AG20443 (cell line): Measurements from ENCODE around the gene RGL1.
"Not testable (repeated sequence)": the region's sequence is repeated elsewhere in the genome, so short reads cannot be mapped to it uniquely, and the experiment has no call there.

Source experiments
- DNase-seq: peaks from one replicate; pipeline ENCODE4 v3.0.0; 2012; ENCODE audit warnings: low spot score, mixed read lengths

RGL1 gene

DNA sequence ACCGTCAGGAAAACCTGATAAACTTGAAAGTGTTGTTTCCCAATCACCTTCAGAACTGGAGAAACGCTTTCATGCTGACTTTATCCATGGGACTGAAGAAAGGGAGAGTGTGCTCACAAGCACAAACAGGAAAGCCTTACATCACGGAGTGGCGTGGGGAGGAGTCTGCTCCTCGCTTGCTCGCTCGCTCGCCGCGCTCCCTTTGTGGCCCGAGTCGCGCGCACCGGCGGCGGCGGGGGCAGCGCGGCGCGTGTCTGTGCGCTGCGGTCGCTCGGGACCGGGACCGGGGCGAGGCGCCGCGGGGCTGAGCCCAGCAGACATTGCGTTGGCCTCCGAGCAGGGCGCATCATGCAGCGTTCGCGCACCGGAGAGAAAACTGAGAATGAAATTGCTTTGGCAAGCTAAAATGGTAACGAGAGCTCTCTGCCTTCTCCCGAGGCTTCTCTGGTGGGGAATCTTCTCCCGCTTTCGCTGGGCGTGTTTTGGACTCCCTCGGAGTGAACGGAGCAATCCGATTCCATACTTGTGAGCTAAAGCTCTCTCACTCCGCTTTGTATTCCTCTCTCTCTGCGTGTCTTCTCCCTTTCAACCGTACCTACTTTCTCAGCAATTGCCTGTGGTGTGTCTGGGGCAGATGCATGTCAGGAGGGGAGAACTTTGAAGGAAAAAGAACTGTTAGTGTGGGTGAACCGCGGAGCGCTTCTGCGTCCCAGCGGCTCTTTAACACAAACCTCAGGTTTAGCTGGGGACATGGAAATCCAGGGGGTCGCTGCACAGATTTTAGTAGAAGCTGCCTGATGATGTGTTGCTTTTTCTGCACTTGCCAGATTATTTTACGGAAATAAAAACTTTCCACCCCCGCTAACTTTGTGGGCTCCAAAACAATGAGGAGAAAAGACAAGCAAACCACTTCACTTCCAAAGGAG, at the start of gene RGL1:
TSS of gene RGL1 (plus strand) at position 205 of the 926 bp plus-strand sequence. CDS start at position 383, 178 bp downstream.
- peak; percentile 85 for DNase-seq

DNA sequence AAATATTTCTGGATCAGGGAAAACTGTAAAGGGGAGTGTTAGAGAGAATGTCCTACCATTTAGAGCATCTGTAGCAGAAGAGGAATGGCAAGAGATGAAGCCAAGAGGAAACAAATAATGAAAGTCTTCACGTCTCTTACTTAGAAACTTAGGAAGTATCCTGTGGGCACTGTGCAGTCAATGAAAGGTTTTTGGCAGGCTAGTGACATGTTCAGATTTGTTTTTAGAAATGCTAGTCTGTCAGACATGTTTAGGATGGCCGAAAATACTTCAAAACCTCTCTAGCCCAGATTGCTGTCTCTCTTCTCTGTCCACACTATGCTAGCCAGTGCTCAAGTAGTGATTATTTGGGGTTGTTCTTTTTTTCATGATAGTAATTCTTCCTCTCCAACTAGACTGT, 48.6 kb upstream of the RGL1 start:
- DNase-seq: no peak

DNA sequence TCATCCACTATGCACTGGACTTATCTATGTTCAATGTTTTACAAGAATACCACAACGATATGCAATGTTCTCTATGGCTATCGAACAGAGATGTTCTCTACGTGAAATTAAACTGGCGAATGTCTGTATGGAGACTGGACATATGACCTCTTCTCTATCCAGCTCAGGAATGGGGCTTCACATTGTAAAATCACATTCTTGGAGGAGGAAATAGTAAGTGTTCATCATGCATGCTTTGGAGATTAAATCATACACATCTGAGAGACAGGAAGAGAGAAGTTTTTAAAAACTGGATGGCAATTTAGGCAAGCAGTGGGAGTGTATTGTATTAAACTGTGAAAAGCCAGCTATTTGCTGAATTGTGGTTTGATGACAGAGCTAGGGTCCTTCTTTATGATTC, 47.9 kb upstream of the RGL1 start:
- DNase-seq: peak; percentile 71

DNA sequence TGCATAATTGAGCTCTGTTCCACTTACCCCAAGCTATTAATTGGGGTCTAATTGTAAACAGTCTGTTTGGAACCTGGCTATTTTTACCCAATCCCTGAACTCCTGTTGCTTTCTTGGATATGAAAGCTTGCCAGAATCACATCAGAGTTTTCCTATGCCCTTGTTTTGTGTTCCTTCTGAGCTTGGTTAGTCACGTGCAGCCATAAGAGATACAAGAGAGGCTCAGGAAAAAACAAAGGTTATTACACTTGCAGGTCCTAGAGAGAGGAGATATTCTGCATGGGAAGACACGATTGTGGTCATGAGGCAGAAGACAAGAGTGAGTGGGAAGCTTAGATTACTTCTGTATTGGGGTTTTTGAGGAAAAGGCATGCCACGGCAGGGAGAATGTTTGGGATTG, 46.0 kb upstream of the RGL1 start:
- no peak for DNase-seq

DNA sequence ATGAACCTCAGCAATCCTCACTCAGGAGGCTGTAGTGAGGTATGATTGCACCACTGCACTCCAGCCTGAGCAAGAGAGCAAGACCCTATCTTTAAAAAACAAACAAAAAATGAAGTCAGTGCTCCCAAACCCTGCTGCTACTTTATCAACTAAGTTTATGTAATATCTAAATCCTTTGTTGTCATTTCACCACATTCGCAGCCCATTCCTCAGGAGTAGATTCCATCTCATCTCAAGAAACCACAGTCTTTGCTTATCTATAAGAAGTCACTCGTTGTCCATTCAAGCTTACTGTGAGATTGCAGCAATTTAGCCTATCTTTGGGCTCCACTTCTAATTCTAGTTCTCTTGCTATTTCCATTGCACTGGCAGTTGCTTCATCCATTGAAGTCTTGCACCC, 44.3 kb upstream of the RGL1 start:
- no peak for DNase-seq

DNA sequence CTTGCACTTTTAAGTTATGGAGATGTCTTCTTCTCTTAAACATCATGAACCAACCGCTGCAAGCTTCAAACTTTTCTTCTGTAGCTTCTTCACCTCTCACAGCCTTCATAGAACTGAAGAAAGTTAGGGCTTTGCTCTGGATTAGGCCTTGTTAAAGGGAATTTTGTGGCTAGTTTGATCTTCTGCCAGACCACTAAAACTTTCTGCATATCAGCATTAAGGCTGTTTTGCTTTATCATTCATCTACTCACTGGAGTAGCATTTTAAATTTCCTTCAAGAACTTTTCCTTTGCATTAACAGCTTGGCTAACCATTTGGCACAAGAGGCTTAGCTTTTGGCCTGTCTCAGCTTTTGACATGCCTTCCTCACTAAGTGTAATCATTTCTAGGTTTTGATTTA, 43.0 kb upstream of the RGL1 start:
- DNase-seq: no peak

DNA sequence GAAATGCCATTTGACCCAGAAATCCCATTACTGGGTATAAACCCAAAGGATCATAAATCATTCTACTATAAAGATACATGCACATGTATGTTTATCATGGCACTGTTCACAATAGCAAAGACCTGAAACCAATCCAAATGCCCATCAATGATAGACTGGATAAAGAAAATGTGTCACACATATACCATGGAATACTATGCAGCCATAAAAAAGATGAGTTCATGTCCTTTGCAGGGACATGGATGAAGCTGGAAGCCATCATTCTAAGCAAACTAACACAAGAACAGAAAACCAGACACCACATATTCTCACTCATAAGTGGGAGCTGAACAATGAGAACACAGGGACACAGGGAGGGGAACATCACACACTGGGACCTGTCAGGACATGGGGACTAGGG, 42.1 kb upstream of the RGL1 start:
- not testable (repeated sequence) for DNase-seq

DNA sequence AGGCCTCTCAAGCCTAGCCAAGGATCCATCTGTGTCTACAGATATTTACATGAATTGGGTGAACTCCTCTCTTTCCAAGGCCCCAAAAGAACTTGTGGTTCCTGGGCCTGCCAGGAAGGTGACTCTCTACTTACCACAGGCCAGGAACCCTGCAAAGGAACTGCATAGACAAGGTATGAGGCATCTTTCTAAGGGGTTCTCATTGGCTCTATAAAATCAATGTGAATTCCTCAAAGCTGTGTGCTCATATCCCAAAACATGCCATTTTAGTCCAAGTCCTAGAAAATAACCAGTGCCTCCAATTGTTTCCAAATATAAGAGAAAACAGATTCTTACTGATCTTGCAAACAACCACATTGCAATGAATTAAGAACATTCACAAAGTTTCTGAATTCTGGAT, 39.9 kb upstream of the RGL1 start:
- DNase-seq: peak; percentile 27

DNA sequence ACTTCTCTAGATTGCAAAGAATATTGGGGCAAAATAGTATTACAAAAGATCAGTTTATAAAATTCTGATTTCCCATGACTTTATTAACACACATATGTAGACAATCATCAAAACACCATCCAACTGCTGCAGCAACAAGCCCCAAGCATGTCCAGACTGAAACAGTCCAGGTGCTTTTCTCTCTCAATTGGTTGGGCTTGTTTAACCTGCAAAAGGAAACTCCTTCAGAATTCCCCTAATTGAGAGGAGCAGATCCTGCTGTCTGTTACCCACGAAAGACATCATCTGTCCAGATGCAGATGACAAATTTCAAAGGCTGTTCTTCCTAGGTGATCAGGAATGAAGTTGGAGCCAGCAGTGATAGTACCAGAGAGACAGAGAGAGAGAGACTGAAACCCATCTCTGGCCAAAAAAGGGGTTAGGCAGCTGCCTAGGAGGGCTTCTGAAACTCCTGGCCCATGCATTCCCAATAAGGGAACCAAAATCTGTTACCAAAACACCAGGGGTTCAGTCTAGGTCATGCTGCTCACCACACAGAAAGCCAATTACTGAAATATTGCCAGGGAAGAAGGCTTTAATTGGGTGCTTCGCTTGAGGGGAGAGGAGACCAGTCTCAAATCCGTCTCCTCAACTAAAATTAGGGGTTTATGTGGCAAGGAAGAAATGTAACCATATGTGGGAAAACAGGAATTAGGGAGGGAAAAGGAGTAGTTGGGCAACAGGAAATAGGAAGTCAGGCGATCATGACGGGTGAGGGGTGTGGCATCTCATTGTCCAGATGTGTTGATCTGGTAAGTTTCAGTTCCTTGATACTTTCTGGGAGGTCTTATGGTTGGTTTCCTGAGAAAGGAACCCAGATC, 34.7 kb upstream of the RGL1 start:
- DNase-seq: no peak

DNA sequence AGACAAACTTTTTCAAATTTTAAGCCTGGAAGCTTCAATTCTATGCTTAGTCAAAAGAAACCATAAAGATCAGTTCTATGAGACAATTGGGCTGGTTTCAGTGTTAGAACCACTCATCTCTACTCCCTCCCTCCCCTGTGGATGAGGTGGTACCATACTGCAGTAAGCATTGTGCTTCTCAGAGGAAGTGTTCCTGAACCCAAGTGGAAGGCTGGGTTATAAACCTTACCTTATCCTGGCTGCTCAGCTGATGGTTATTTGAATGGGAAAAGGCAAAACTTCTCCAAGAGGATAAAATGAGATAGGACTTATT, 34.1 kb upstream of the RGL1 start:
- no peak for DNase-seq

DNA sequence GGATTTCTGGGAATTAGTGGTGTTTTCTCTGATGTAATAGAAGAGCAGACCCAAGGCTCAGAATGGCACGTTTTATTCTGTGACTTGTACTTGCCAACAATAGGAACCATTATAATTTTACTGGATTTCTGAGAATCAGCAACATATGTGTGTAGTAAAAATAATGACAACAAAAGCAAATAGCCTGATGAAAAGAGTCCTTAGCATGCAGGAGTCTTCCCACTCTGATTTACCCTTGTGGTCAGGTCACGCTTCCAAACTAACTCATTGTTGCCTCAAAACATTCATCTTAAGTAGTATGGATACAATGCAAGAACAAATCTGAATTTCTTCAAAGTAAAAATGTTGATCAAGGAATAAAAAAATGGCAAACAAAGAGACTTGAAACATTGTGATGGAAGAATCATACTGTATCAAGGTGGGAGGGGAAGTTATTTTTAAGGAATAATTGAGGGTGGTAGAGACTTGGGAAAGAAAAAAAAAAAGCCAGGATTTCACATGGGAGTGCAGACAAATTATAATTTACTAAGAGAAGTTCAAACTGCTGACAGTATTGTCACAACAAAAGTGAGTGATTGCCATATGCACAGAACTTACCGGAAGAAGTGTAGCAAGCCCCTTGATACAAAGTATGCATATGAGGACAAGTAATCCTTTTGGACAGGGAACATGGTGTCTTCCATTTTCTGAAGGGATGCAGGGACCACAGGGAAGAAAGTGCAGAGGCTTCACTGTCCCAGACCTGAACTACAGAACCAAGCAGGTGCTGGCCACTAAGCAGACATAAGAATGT, 31.2 kb upstream of the RGL1 start:
- DNase-seq: no peak

DNA sequence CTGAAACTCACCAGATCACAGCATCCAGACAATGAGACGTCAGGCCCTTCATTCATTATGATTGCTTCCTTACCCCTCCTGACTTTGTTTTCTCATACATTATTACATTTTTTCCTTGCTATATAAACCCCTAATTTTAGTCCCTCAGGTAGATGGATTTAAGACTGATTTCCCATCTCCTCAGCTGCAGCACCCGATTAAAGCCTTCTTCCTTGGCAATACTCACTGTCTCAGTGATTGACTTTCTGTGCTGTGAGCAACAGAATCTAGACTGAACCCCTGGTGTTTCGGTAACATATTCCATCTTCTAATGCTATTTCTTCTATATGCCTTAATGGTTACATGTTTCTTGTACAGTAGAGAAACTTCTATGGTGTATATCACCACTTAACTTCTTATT, 30.0 kb upstream of the RGL1 start:
- no peak for DNase-seq

DNA sequence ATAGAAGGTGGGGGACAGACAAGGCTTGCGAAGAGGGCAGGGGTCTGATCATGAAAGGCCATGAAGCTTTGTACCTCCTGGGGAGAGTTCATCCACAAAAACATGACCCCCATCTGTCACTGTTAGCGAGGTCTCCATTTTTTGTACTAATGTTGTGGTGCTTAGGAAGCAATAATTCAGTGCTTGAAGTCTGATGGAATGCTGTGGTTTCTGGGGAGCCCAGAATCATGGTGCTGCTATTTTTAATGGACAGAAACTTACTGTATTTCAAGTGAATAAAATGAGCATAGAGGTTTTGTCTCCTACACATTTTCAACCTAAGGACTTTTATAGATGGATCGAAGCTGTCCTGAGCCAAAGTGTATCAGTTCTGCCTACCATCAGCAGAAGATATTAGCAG, 28.2 kb upstream of the RGL1 start:
- DNase-seq: peak; percentile 27

DNA sequence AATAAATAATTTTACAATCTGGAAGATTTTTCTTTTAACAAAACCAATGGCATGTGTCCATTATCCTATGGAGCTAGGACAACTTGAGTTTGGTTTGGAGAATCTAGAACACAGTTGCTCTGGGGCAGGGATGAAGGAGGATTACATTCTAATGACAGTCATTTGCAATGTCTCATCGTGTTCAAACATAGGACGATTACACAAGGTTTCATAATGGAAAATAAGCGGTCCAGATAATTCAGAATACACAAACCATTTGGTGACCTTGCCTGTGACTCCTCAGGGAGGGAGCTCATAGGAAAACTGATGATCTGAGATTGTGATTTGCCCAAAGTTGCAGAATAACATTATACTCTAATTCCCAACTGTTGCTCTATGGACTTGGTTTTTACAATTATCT, 27.6 kb upstream of the RGL1 start:
- DNase-seq: no peak

DNA sequence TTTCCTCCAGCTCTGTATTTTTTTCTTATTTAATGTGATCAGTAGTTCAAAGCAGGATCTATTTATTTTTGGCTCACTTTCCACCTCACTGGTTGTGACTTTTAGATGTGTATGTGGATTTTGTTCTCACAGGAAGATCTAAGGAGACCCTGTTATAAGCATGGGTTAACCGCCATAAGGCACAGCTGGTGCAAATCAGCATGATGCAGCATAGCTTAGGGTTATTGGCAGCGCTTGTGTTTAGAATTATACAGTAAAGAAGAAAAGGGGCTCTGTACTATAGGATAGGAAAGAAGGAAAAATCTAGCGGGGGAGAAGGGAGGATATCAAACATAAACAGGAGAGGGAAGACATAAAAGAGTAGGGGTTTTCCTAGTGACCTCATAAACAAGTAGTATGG, 26.9 kb upstream of the RGL1 start:
- DNase-seq: no peak

DNA sequence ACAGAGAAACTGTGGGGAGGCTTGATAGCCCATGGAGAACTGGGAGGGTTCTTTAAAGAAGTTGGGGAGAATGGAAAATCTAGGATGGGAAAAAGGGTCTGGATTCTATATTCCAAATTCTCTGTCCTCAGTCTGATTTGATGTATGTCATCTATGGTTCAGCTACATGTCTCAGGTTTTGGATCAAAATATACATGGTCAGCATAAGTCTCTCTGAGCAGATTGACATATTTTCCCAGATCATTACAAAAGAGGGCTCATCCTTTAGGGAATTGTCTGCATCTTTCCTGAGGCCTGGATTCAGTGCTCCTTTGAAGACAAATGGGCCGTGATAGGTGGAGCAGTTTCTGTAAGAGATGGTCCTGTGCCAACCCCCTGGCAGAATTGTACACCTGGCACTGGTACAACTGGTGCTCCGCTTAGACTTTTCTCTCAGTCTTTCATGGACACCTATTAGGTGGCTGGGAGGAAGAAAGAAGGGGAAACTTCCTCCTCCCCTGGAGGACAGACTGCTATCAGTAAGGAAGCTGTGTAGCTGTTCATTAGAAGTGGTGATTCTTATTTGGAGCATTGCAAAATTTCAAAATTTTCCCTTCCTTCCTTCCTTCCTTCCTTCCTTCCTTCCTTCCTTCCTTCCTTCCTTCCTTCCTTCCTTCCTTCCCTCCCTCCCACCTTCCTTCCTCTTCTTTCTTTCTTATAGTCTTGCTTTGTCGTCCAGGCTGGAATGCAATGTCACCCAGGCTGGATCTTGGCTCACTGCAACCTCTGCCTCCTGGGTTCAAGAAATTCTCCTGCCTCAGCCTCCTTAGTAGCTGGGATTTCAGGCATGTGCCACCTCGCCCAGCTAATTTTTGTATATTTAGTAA, 26.1 kb upstream of the RGL1 start:
- no peak for DNase-seq

DNA sequence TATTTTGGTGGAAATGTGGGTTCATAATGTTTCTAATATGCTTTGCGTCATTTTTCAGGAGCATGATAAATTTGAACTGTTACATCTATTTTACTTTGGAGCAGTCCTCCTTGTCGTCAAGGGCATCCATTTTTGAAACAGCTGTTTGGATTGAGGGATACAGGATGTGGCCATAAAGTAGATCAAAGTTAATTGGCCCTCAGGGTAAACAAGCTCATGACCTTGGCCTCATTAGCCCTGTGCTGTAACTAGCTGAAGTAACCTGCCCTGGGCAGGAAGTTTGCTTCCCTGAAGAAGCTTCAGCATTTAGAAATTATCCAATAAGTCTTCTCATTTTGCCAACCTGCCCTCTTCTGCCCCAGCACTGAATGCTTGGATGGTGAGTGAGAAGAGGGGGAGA, 24.8 kb upstream of the RGL1 start:
- DNase-seq: no peak

DNA sequence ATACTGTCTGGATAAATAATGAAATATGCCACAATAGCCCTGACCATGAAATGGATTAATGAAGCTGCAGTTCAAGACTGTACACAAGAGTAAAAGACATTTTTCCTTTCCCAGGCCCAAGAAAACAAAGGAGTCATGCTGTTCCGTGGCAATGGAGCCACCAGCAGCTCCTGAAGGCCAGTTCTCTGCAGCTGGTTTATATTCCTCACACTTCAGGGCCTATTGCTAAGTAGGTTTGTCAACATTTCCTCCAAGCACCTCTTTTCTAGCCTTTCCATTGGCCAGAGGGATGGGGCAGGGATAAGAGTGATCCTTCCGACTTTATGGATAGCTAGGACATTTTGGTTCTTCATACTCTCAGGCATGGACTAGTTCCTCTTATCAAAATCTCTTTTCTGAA, 24.2 kb upstream of the RGL1 start:
- DNase-seq: no peak

DNA sequence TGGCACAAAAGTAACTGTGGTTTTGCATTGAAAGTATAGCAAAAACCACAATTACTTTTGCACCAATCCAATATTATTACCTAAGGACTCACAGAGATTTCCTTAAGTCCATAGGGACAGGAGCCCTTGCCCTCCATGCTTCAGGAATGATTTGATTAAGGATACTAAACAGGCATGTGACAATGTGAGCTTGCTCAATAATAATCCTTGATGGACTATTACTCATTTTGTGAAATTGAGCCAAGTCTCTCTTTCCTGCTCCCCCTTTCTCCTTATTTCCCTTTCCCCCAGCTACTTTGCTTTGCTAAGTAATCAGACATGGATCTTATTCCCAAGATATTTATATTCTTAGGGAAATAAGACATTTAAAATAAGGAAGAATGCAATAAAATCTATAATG, 21.6 kb upstream of the RGL1 start:
- DNase-seq: no peak

DNA sequence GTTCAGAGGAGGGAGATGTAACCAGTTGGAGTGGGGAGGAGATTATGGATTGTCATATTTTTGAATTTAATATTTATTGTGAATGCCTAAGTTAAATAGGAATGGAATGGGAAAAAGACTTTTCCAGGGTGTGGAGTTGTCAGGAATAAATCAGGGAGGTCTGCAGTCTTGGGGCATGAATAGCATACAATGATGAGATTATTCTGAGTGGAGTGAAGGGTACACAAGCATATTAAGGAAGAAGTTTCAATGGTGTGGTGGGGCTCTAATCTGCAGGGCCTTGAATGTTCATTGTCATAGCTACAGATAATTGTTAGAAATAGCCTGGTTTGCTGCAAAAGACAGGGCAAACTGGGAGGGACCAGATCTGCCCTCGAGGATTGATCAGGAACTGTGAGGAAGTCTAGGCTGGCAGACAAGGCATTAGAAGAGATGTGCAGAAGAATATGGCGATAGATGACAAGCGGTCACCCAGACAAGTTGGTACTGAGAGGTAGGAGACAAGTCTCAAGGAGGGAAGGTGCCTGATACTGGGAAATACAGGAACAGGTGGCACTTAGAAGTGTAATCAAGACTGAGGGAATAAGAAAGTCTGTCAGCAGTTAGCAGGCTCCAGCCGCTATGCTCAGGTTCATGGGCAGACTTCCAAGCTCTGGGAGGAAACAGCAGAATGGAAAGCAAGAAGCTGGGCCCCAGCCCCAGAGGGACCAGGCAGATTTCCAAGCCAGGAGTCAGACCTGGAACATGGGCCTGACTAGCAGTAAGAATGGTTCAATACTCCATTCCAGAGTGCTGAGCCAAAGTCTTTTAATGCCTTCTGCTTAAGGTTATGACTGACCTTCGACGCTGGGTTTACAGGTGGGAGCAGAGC, 20.9 kb upstream of the RGL1 start:
- DNase-seq: peak; percentile 32

DNA sequence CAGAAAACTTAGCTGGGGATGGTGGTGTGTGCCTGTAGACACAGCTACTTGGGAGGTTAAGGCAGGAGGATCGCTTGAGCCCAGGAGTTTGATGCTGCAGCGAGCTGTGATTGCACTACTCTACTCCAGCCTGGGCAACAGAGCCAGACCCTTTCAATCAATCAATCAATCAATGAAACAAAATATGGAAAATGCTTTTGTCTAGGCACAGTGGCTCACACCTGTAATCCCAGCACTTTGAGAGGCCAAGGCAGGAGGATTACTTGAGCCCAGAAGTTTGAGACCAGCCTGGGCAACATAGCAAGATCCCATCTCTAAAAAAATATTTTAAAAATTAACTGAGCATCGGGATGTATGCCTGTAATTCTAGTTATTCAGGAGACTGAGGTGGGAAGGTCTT, 19.0 kb upstream of the RGL1 start:
- DNase-seq: not testable (repeated sequence)
